ENCODE results near the gene B3GALNT2. TPM values are rescaled to one million over a fixed set of nuclear protein-coding genes. Genes with fewer than 3 reads are reported as not detected.

The B3GALNT2 gene
- total and polyA plus RNA-seq, 5 donors from 2014 or later = 1.5 to 6.6 (median 4.8) TPM

DNA sequence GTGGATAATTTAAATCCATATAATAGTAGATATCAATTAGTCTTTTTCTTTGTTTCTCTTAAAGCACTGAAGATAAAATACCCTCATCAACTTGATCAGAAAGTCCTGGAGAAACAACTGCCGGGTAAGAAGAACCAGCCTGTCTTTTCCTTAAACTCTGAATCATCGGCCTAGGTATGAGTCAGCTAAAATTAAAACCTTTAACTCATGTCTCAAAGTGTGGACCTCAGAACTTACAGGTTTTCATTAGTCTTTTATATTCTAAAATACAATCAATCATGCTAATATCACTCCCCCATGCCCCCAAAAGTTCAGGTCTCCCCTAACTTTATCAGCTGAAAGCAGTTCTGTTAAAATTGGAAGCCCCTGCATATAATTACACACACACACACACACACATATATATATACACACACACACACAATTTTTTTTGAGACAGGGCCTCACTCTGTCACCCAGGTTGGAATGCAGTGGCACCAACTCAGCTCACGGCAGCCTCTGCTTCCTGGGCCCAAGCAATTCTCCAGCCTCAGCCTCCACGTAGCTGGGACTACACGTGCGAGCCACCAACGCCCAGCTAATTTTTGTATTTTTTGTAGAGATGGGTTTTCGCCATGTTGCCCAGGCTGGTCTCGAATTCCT, 61.3 kb downstream of the B3GALNT2 start:
- Mint-ChIP-seq H3K27ac (peak overlapping the region in 1 of 3 donors; percentile 20), H3K4me3 (no peak overlapping the region), H3K4me1 (no peaks in the 10 kb centered on the region), H3K9me3 (no peaks in the 10 kb centered on the region), H3K36me3 (peaks cover 46% of the 10 kb centered on the region), H3K27me3 (no peaks in the 10 kb centered on the region)
- H3K4me3 ChIP-seq (ENCODE audit: low read depth, low read length) = no peak overlapping the region
- H3K4me1 ChIP-seq (ENCODE audit: control insufficient read depth, insufficient read depth, low read length, poor library complexity, severe bottlenecking) = no peaks in the 10 kb centered on the region
- H3K36me3 ChIP-seq (ENCODE audit: control insufficient read depth, insufficient read depth, low read length) = peaks cover 59% of the 10 kb centered on the region
- no peak for ATAC-seq (ENCODE audit: low read depth in 2 of 2)
- DNase-seq = no peak
- H3K27ac ChIP-seq (ENCODE audit: insufficient read depth, low read length, poor library complexity, severe bottlenecking) = no peak overlapping the region
- no peaks in the 10 kb centered on the region for H3K9me3 ChIP-seq (ENCODE audit: control insufficient read depth in 2 of 2, low read length in 2 of 2)
- no peaks in the 10 kb centered on the region for H3K27me3 ChIP-seq (ENCODE audit: control insufficient read depth, insufficient read depth, low read length)

DNA sequence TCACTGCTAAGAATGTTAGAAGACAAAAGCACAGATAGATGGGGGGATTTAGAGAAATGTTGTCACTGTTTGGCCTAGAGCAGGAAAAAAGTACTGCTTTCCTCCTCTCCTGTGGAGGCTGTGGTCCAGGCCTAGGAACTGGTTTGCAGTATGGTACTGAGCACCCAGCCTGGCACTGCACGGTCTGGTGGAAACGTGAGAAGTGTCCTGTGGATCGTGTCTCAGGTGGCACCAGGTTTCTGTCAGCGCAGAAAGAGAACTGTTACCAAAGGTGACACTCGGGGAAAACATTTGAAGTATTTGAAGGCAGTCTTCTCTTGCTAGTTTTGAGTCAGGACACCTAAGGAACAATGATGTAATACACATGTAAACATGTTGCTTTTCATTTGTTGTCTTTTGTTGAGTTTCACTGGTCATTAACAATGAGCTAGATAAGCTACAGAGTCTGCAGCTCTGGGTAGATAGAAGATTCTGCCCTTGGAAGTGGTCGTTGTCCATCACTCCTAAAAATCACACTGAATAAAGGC, 63.0 kb downstream of the B3GALNT2 start:
- Mint-ChIP-seq H3K27me3 (no peaks in the 10 kb centered on the region), H3K4me3 (no peak overlapping the region), H3K27ac (peak overlapping the region in 1 of 3 donors; percentile 24), H3K36me3 (peaks cover 46% of the 10 kb centered on the region), H3K4me1 (no peaks in the 10 kb centered on the region), H3K9me3 (no peaks in the 10 kb centered on the region)
- ATAC-seq (ENCODE audit: low read depth in 2 of 2) = no peak
- H3K4me1 ChIP-seq (ENCODE audit: control insufficient read depth, insufficient read depth, low read length, poor library complexity, severe bottlenecking) = no peaks in the 10 kb centered on the region
- no peak overlapping the region for H3K27ac ChIP-seq (ENCODE audit: insufficient read depth, low read length, poor library complexity, severe bottlenecking)
- H3K27me3 ChIP-seq (ENCODE audit: control insufficient read depth, insufficient read depth, low read length) = no peaks in the 10 kb centered on the region
- H3K36me3 ChIP-seq (ENCODE audit: control insufficient read depth, insufficient read depth, low read length) = peaks cover 60% of the 10 kb centered on the region
- no peak for DNase-seq
- no peak overlapping the region for H3K4me3 ChIP-seq (ENCODE audit: low read depth, low read length)
- no peaks in the 10 kb centered on the region for H3K9me3 ChIP-seq (ENCODE audit: control insufficient read depth in 2 of 2, low read length in 2 of 2)

DNA sequence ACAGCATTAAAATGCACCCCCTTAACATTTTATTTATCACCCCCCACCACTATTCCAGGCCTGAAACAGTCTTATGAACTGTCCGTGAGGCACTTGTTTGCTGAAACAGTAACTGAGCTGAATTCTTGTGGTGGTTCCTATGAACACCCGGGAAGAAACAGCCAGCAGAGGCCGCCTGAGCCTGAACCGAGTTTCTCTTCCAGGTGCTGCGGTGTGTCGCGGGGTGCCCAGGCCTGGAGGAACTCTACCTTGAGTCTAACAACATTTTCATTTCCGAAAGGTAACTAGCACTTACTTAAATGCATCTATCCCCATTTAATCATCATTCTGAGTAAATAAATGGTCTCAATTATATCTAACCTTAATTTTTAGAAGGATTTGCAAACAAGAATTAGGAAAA, 70.3 kb downstream of the B3GALNT2 start:
- H3K4me3 ChIP-seq (ENCODE audit: low read depth, low read length) = no peak overlapping the region
- Mint-ChIP-seq H3K27me3 (no peaks in the 10 kb centered on the region), H3K36me3 (peaks cover 23% of the 10 kb centered on the region), H3K4me1 (no peaks in the 10 kb centered on the region), H3K27ac (no peak overlapping the region), H3K4me3 (no peak overlapping the region), H3K9me3 (no peaks in the 10 kb centered on the region)
- H3K9me3 ChIP-seq (ENCODE audit: control insufficient read depth in 2 of 2, low read length in 2 of 2) = no peaks in the 10 kb centered on the region
- ATAC-seq (ENCODE audit: low read depth in 2 of 2) (no peak), DNase-seq (no peak)
- no peaks in the 10 kb centered on the region for H3K27me3 ChIP-seq (ENCODE audit: control insufficient read depth, insufficient read depth, low read length)
- H3K27ac ChIP-seq (ENCODE audit: insufficient read depth, low read length, poor library complexity, severe bottlenecking) = no peak overlapping the region
- H3K36me3 ChIP-seq (ENCODE audit: control insufficient read depth, insufficient read depth, low read length) = peaks cover 36% of the 10 kb centered on the region
- no peaks in the 10 kb centered on the region for H3K4me1 ChIP-seq (ENCODE audit: control insufficient read depth, insufficient read depth, low read length, poor library complexity, severe bottlenecking)

DNA sequence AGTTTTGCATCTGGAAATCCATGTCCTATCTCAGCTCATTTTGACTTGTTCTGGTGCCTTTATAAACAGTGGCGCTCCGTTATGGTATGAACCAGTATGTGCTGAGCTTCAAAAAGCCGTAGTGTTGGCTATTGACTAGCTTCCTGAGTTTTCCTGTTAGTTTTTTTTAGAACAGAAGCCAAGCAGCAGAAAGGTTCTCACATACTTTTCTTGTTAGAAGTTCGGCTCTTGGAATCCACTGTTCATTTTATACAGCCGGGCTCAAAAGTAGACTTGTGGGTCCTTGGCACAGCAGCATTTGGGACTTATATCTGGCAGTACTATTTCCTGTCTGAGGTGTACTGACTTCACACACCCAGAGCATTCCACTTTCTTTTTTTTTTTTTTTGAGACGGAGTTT, 73.3 kb downstream of the B3GALNT2 start:
- Histone ChIP-seq H3K27me3 (ENCODE audit: control insufficient read depth, insufficient read depth, low read length) (no peaks in the 10 kb centered on the region), H3K4me3 (ENCODE audit: low read depth, low read length) (no peak overlapping the region), H3K36me3 (ENCODE audit: control insufficient read depth, insufficient read depth, low read length) (peaks cover 14% of the 10 kb centered on the region), H3K9me3 (ENCODE audit: control insufficient read depth in 2 of 2, low read length in 2 of 2) (no peaks in the 10 kb centered on the region), H3K27ac (ENCODE audit: insufficient read depth, low read length, poor library complexity, severe bottlenecking) (no peak overlapping the region), H3K4me1 (ENCODE audit: control insufficient read depth, insufficient read depth, low read length, poor library complexity, severe bottlenecking) (no peaks in the 10 kb centered on the region)
- Mint-ChIP-seq H3K27me3 (no peaks in the 10 kb centered on the region), H3K4me1 (peaks cover 4 to 5% (median 4%) of the 10 kb centered on the region in 4 donors), H3K36me3 (peaks cover 20% of the 10 kb centered on the region), H3K4me3 (no peak overlapping the region), H3K9me3 (peaks cover 0 to 2% (median 0%) of the 10 kb centered on the region in 7 donors), H3K27ac (peak overlapping the region in 2 of 3 donors; percentile 42 to 68)
- ATAC-seq (ENCODE audit: low read depth in 2 of 2) (no peak), DNase-seq (no peak)

DNA sequence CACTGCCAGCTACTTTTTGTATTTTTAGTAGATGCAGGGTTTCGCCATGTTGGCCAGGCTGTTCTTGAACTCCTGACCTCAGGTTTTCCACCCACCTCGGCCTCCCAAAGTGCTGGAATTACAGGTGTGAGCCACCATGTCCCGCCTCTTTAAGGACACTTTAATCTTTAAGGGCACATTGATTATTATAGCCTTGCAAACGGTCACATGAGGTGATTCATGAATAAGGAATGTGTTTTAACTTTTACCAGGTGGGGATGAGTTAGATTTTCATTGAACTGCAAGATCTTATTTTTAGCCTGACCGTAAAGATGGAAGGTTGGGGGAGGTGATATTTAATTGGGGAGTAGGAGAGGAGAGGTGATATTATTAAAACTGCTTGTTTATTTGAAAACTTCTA, 75.1 kb downstream of the B3GALNT2 start:
- peaks cover 8% of the 10 kb centered on the region for H3K36me3 ChIP-seq (ENCODE audit: control insufficient read depth, insufficient read depth, low read length)
- no peak overlapping the region for H3K4me3 ChIP-seq (ENCODE audit: low read depth, low read length)
- H3K4me1 Mint-ChIP-seq = peaks cover 4 to 10% (median 8%) of the 10 kb centered on the region in 4 donors
- no peak overlapping the region for H3K27ac Mint-ChIP-seq
- H3K36me3 Mint-ChIP-seq = peaks cover 25% of the 10 kb centered on the region
- H3K4me1 ChIP-seq (ENCODE audit: control insufficient read depth, insufficient read depth, low read length, poor library complexity, severe bottlenecking) = no peaks in the 10 kb centered on the region
- H3K27me3 Mint-ChIP-seq = no peaks in the 10 kb centered on the region
- H3K27ac ChIP-seq (ENCODE audit: insufficient read depth, low read length, poor library complexity, severe bottlenecking) = no peak overlapping the region
- H3K4me3 Mint-ChIP-seq = no peak overlapping the region
- DNase-seq (no peak), ATAC-seq (ENCODE audit: low read depth in 2 of 2) (no peak)
- H3K9me3 Mint-ChIP-seq = peaks cover 0 to 2% (median 0%) of the 10 kb centered on the region in 7 donors
- H3K9me3 ChIP-seq (ENCODE audit: control insufficient read depth in 2 of 2, low read length in 2 of 2) = no peaks in the 10 kb centered on the region
- H3K27me3 ChIP-seq (ENCODE audit: control insufficient read depth, insufficient read depth, low read length) = no peaks in the 10 kb centered on the region

DNA sequence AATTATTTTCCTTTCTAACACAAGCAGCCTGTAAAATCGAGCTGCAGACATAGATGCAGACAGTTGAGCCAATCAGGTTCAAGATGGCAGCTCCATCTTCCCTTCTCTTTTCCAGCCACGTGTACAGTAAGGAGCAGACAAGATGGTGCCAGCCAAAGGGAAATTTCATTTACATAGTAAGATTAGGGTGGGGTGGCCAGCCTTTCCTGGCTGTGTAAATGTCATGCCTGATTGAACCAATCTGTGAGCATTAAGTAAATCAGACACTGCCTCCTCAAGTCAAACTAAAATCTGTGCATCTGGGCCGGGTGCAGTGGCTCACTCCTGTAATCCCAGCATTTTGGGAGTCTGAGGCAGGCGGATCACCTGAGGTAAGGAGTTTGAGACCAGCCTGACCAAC, 76.8 kb downstream of the B3GALNT2 start:
- no peak overlapping the region for H3K4me3 ChIP-seq (ENCODE audit: low read depth, low read length)
- no peak for DNase-seq
- peaks cover 10% of the 10 kb centered on the region for H3K4me1 ChIP-seq (ENCODE audit: control insufficient read depth, insufficient read depth, low read length, poor library complexity, severe bottlenecking)
- Mint-ChIP-seq H3K9me3 (peaks cover 0 to 2% (median 0%) of the 10 kb centered on the region in 7 donors), H3K27me3 (no peaks in the 10 kb centered on the region), H3K4me1 (peaks cover 12 to 25% (median 22%) of the 10 kb centered on the region in 4 donors), H3K27ac (no peak overlapping the region), H3K4me3 (no peak overlapping the region), H3K36me3 (peaks cover 27% of the 10 kb centered on the region)
- ATAC-seq (ENCODE audit: low read depth in 2 of 2) = no peak
- H3K9me3 ChIP-seq (ENCODE audit: control insufficient read depth in 2 of 2, low read length in 2 of 2) = no peaks in the 10 kb centered on the region
- peaks cover under 1% of the 10 kb centered on the region for H3K36me3 ChIP-seq (ENCODE audit: control insufficient read depth, insufficient read depth, low read length)
- H3K27ac ChIP-seq (ENCODE audit: insufficient read depth, low read length, poor library complexity, severe bottlenecking) = no peak overlapping the region
- no peaks in the 10 kb centered on the region for H3K27me3 ChIP-seq (ENCODE audit: control insufficient read depth, insufficient read depth, low read length)

DNA sequence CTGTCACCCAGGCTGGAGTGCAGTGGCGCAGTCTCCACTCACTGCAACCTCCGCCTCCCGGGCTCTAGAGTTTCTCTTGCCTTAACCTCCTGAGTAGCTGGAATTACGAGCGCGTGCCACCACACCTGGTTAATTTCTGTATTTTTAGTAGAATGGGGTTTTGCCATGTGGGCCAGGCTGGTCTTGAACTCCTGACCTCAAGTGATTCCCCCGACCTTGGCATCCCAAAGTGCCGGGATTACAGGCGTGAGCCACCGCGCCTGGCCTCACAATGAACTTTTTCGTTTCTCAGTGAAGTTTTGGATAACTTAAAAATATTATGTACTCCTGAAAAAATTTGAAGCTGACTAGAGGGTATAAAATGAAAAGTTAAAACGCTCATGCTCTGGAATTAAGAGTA, 77.6 kb downstream of the B3GALNT2 start:
- peak overlapping the region in 1 of 3 donors; percentile 62 for H3K27ac Mint-ChIP-seq
- Histone ChIP-seq H3K9me3 (ENCODE audit: control insufficient read depth in 2 of 2, low read length in 2 of 2) (no peaks in the 10 kb centered on the region), H3K4me1 (ENCODE audit: control insufficient read depth, insufficient read depth, low read length, poor library complexity, severe bottlenecking) (peaks cover 10% of the 10 kb centered on the region), H3K36me3 (ENCODE audit: control insufficient read depth, insufficient read depth, low read length) (no peaks in the 10 kb centered on the region), H3K27ac (ENCODE audit: insufficient read depth, low read length, poor library complexity, severe bottlenecking) (no peak overlapping the region), H3K27me3 (ENCODE audit: control insufficient read depth, insufficient read depth, low read length) (no peaks in the 10 kb centered on the region), H3K4me3 (ENCODE audit: low read depth, low read length) (no peak overlapping the region)
- ATAC-seq (ENCODE audit: low read depth in 2 of 2) = no peak
- peaks cover 12 to 25% (median 22%) of the 10 kb centered on the region in 4 donors for H3K4me1 Mint-ChIP-seq
- no peak overlapping the region for H3K4me3 Mint-ChIP-seq
- peaks cover 0 to 2% (median 0%) of the 10 kb centered on the region in 7 donors for H3K9me3 Mint-ChIP-seq
- no peak for DNase-seq
- H3K27me3 Mint-ChIP-seq = no peaks in the 10 kb centered on the region
- H3K36me3 Mint-ChIP-seq = peaks cover 27% of the 10 kb centered on the region

DNA sequence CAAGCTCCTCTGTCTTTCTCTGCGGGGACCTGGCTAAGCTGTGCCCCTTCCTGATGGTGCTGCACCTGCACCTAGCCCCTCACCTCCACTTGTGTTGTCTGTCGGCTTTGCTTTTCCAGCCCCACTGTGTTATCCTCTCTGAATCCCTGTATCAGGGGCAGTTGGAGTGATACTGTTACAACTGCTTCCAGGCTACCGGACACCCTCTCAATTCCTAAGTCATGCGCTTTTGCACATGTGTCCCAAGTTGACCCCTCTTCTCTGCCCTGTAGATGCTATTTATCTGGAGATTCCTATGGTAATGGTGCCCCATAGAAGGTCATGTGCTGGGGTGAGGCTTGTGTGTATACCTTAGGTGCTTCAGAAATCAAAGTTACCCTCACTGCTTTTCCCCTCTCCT, 78.1 kb downstream of the B3GALNT2 start:
- H3K27me3 ChIP-seq (ENCODE audit: control insufficient read depth, insufficient read depth, low read length) = no peaks in the 10 kb centered on the region
- peaks cover 10% of the 10 kb centered on the region for H3K4me1 ChIP-seq (ENCODE audit: control insufficient read depth, insufficient read depth, low read length, poor library complexity, severe bottlenecking)
- Mint-ChIP-seq H3K27me3 (no peaks in the 10 kb centered on the region), H3K4me3 (no peak overlapping the region), H3K9me3 (peaks cover 0 to 2% (median 0%) of the 10 kb centered on the region in 7 donors), H3K36me3 (peaks cover 27% of the 10 kb centered on the region), H3K4me1 (peaks cover 12 to 25% (median 22%) of the 10 kb centered on the region in 4 donors), H3K27ac (peak overlapping the region in 1 of 3 donors; percentile 43)
- H3K36me3 ChIP-seq (ENCODE audit: control insufficient read depth, insufficient read depth, low read length) = no peaks in the 10 kb centered on the region
- no peak overlapping the region for H3K4me3 ChIP-seq (ENCODE audit: low read depth, low read length)
- DNase-seq = no peak
- ATAC-seq (ENCODE audit: low read depth in 2 of 2) = no peak
- no peaks in the 10 kb centered on the region for H3K9me3 ChIP-seq (ENCODE audit: control insufficient read depth in 2 of 2, low read length in 2 of 2)
- no peak overlapping the region for H3K27ac ChIP-seq (ENCODE audit: insufficient read depth, low read length, poor library complexity, severe bottlenecking)

Data from CD4-positive, CD25-positive, alpha-beta regulatory T cell (primary cell).